Left ventricle myocardium inferior (tissue), 1 donor: ENCODE results near the gene TNS3. TPM values are rescaled to one million over a fixed set of nuclear protein-coding genes. Genes with fewer than 3 reads are reported as not detected.

ENCODE experiments used
- DNase-seq: peaks from one replicate; pipeline ENCODE4 v3.0.0-alpha.2; 2020
- H3K27ac ChIP-seq: fragments of 200-600 bp; replicated peaks from 2 replicates; pipeline ENCODE4 v1.8.0; 2021
- H3K27me3 ChIP-seq: fragments of 200-600 bp; 2 replicates; pipeline ENCODE4 v1.8.0; 2021; ENCODE audit warnings: low read depth
- H3K36me3 ChIP-seq: fragments of 200-600 bp; 2 replicates; pipeline ENCODE4 v1.8.0; 2021
- H3K4me1 ChIP-seq: fragments of 200-600 bp; 2 replicates; pipeline ENCODE4 v1.8.0; 2021
- H3K4me3 ChIP-seq: fragments of 200-600 bp; 2 replicates; pipeline ENCODE4 v1.8.0; 2021; ENCODE audit warnings: mild to moderate bottlenecking, moderate library complexity
- H3K9me3 ChIP-seq: fragments of 200-600 bp; replicated peaks from 2 replicates; pipeline ENCODE4 v1.8.0; 2021
- CTCF ChIP-seq: fragments of 200-600 bp; IDR thresholded peaks from 2 replicates; pipeline ENCODE4 v1.8.0; 2021; ENCODE audit warnings: antibody characterized with exemption, mild to moderate bottlenecking, borderline replicate concordance
- intact Hi-C: fragments of 100-400 bp; cut with micrococcal nuclease; formaldehyde crosslinking; loops from one replicate; pipeline ENCODE4 v1.11.0; 2022
- total RNA-seq: library from RNA; stranded (reverse); fragmentation: NEBNext Ultra II Directional; extraction: Animal tissue kit (Norgen Biotek cat#: 25700); gene quantifications from one replicate; pipeline ENCODE4 v1.2.1, GENCODE V29; 2021
- donor health status: DM: no; HTN: yes; CAD: no; lungs with severe emphysema.

The TNS3 gene
- total RNA-seq, 1 donor from 2014 or later: 40.6 TPM

GRCh38 chr7:47480576-47481538, 101.1 kb downstream of the TNS3 start:
- H3K9me3 ChIP-seq: no peaks in the 10 kb centered on the region
- no peak for DNase-seq
- no peaks in the 10 kb centered on the region for H3K27me3 ChIP-seq
- peak overlapping the region; percentile 87 for H3K27ac ChIP-seq
- no peaks in the 10 kb centered on the region for H3K36me3 ChIP-seq
- intact Hi-C loops: no loop called here
- H3K4me3 ChIP-seq: no peak overlapping the region
- TF ChIP-seq CTCF: no peak
- peaks cover 94% of the 10 kb centered on the region for H3K4me1 ChIP-seq

- TF ChIP-seq CTCF: no peak
- no peak overlapping the region for H3K4me3 ChIP-seq
- H3K36me3 ChIP-seq: no peaks in the 10 kb centered on the region
- DNase-seq: no peak
- peak overlapping the region; percentile 87 for H3K27ac ChIP-seq
- H3K27me3 ChIP-seq: no peaks in the 10 kb centered on the region
- intact Hi-C loops: no loop called here
- H3K4me1 ChIP-seq: peaks cover 95% of the 10 kb centered on the region
- no peaks in the 10 kb centered on the region for H3K9me3 ChIP-seq
Measured at GRCh38 chr7:47479821-47480575, 101.9 kb downstream of the TNS3 start.

- Histone ChIP-seq H3K27me3 (no peaks in the 10 kb centered on the region), H3K4me1 (peaks cover 95% of the 10 kb centered on the region), H3K9me3 (no peaks in the 10 kb centered on the region), H3K36me3 (no peaks in the 10 kb centered on the region), H3K27ac (peak overlapping the region; percentile 87), H3K4me3 (no peak overlapping the region)
- TF ChIP-seq CTCF: no peak
- intact Hi-C loops: no loop called here
- DNase-seq: no peak
Measured at GRCh38 chr7:47478926-47479711, 102.8 kb downstream of the TNS3 start.

GRCh38 chr7:47478017-47478344, 103.9 kb downstream of the TNS3 start:
- TF ChIP-seq CTCF: no peak
- no peaks in the 10 kb centered on the region for H3K27me3 ChIP-seq
- no peaks in the 10 kb centered on the region for H3K9me3 ChIP-seq
- H3K27ac ChIP-seq: peak overlapping the region; percentile 87
- H3K4me1 ChIP-seq: peaks cover 85% of the 10 kb centered on the region
- H3K36me3 ChIP-seq: no peaks in the 10 kb centered on the region
- DNase-seq: no peak
- intact Hi-C loops: no loop called here
- no peak overlapping the region for H3K4me3 ChIP-seq
